Ishikawa (cell line): ENCODE data around the gene CITED1.

ENCODE experiments used
- CEBPB ChIP-seq: IDR thresholded peaks from 2 replicates; pipeline ENCODE4 v1.6.1; 2012
- CREB1 ChIP-seq: IDR thresholded peaks from 2 replicates; pipeline ENCODE4 v1.6.1; 2012; ENCODE audit warnings: low read depth
- EGR1 ChIP-seq: IDR thresholded peaks from 2 replicates; pipeline ENCODE4 v1.6.1; 2012
- EP300 ChIP-seq: IDR thresholded peaks from 2 replicates; pipeline ENCODE4 v1.6.1; 2012; ENCODE audit warnings: borderline replicate concordance
- FOXM1 ChIP-seq: IDR thresholded peaks from 2 replicates; pipeline ENCODE4 v1.6.1; 2012; ENCODE audit warnings: low read depth, borderline replicate concordance
- MAX ChIP-seq: IDR thresholded peaks from 2 replicates; pipeline ENCODE4 v1.6.1; 2012
- NFIC ChIP-seq: IDR thresholded peaks from 2 replicates; pipeline ENCODE4 v1.6.1; 2012
- RAD21 ChIP-seq: IDR thresholded peaks from 2 replicates; pipeline ENCODE4 v1.6.1; 2012; ENCODE audit warnings: low read depth
- REST ChIP-seq: IDR thresholded peaks from 2 replicates; pipeline ENCODE4 v1.6.1; 2012; ENCODE audit warnings: low read depth, mild to moderate bottlenecking
- TAF1 ChIP-seq: IDR thresholded peaks from 2 replicates; pipeline ENCODE4 v1.6.1; 2012; ENCODE audit warnings: low read depth, mild to moderate bottlenecking
- TCF12 ChIP-seq: IDR thresholded peaks from 2 replicates; pipeline ENCODE4 v1.6.1; 2012; ENCODE audit warnings: low read depth
- TEAD4 ChIP-seq: IDR thresholded peaks from 2 replicates; pipeline ENCODE4 v1.6.1; 2012
- YY1 ChIP-seq: IDR thresholded peaks from 2 replicates; pipeline ENCODE4 v1.6.1; 2012; ENCODE audit warnings: low read depth
- ZBTB7A ChIP-seq: IDR thresholded peaks from 2 replicates; pipeline ENCODE4 v1.6.1; 2012; ENCODE audit warnings: low read depth
- TF ChIP-seq, protein P1 (sequence below): IDR thresholded peaks from 2 replicates; pipeline ENCODE4 v1.6.1; 2012

CITED1 gene

DNA sequence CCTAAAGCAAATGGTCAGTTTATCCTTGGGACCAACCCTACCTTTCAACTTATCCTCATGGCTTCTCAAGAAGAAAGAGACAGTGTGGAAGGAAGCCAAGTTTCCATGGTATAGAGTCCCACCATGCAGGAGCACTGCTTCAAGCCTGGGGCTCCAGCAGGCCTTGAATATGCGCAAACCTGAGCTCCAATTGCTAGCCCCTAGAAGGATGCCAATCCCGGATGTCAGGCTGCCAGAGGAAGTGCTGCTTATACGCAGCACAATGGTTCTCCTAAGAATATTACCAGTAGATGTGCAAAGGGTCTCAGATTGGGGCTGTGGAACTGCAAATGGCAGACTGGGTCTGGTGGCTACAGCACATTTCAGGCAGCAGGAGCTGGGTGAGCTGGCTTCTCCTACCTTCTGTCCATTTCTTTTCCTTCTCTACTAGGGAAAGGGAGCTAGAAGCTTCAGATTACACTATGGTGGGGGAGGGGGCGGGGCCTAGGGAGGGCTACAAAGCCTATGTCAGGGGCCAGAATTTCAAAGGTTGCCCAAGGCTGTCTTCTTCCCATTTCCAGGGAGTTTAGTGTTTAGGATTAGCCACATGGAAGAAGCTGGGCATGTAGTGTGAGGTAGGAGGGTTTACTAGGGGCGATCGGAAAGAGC lies 40.7 kb upstream of the CITED1 start:
- no peak for TF ChIP-seq REST
- TF ChIP-seq EGR1: no peak
- no peak for TF ChIP-seq CEBPB
- TF ChIP-seq ZBTB7A: no peak
- TF ChIP-seq YY1: no peak
- no peak for TF ChIP-seq FOXM1
- TF ChIP-seq EP300: no peak
- TF ChIP-seq TEAD4: no peak
- no peak for TF ChIP-seq MAX
- no peak for TF ChIP-seq CREB1
- no peak for TF ChIP-seq RAD21
- no peak for TF ChIP-seq TAF1

- TF ChIP-seq MAX: no peak
- TF ChIP-seq CEBPB: no peak
- TF ChIP-seq TAF1: no peak
- TF ChIP-seq, protein P1, sequence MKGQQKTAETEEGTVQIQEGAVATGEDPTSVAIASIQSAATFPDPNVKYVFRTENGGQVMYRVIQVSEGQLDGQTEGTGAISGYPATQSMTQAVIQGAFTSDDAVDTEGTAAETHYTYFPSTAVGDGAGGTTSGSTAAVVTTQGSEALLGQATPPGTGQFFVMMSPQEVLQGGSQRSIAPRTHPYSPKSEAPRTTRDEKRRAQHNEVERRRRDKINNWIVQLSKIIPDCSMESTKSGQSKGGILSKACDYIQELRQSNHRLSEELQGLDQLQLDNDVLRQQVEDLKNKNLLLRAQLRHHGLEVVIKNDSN: no peak
- TF ChIP-seq TEAD4: no peak
- no peak for TF ChIP-seq CREB1
- TF ChIP-seq RAD21: no peak
- no peak for TF ChIP-seq ZBTB7A
These were observed 34.9 kb upstream of the CITED1 start for GRCh38 chrX:72340626-72341025.

DNA sequence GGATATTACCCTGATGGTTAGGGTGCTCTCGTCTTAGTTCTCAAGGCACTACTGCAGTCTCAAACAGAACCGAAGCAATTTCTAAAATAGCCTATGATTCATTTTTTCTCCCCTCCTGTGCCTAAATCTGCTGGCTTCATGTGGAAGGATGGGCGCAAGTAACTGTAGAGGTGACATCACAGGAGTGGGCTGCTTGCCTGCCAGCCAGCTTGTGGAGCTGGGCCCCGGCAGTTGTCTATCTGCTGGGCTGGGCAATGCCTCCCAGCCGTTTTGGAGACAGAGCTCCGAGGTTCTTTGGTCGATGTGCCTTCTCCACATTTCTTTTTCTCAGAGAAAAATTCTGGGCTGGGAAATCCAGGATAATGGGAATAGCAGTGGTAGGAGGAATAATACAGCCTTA lies 34.3 kb upstream of the CITED1 start:
- TF ChIP-seq ZBTB7A (no peak), YY1 (no peak), TCF12 (no peak), TAF1 (no peak), MAX (no peak), RAD21 (no peak), TEAD4 (no peak), EP300 (no peak), NFIC (no peak), FOXM1 (no peak), REST (no peak), CREB1 (no peak), CEBPB (no peak), EGR1 (no peak)
- TF ChIP-seq, protein P1: no peak

DNA sequence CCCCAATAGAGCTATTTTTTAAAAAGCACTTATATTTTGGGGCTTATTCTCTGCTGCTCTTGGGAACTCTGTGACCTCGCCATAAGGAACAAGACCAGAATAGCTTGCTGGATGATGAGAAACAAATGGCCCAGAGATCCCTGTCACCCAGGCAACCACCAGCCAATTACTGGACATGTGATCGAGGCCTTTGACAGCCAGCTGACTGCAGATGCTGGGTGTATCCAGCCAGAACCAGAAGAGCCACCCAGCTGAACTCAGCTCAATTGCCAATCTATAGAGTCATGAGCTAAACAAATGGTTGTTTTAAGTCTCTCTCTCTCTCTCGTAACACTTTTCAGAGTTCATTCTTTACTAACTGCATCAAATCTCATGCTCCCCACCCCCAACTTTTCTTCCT lies 24.4 kb upstream of the CITED1 start:
- TF ChIP-seq NFIC (no peak), CREB1 (no peak), RAD21 (no peak), MAX (no peak), TAF1 (no peak), ZBTB7A (no peak), EGR1 (no peak), EP300 (no peak), CEBPB (no peak), YY1 (no peak), TCF12 (no peak), REST (no peak), FOXM1 (no peak), TEAD4 (no peak)
- TF ChIP-seq, protein P1: no peak
